Endothelial cell of hepatic sinusoid (primary cell): Measurements from ENCODE around the gene AKR7A3.
"Not testable (repeated sequence)": the region's sequence is repeated elsewhere in the genome, so short reads cannot be mapped to it uniquely, and the experiment has no call there.

Experiments
- in situ Hi-C: cut with HindIII; loops from 2 replicates; pipeline ENCODE4 v1.10.0; 2017; ENCODE audit warnings: low sequenced_read_pairs

The AKR7A3 gene

GRCh38 chr1:19321071-19321470 lies 32.5 kb upstream of the AKR7A3 start:
- in situ Hi-C loops: no loop called here

- in situ Hi-C loops: no loop called here
Observed at GRCh38 chr1:19319196-19319595, 30.6 kb upstream of the AKR7A3 start.

GRCh38 chr1:19317126-19317910 lies 28.7 kb upstream of the AKR7A3 start:
- in situ Hi-C loops: no loop called here

- in situ Hi-C loops: no loop called here
Observed at GRCh38 chr1:19315378-19316198, 27.0 kb upstream of the AKR7A3 start.

- in situ Hi-C loops: no loop called here
Observed at GRCh38 chr1:19313961-19314882, 25.7 kb upstream of the AKR7A3 start.

GRCh38 chr1:19313636-19313959 lies 25.0 kb upstream of the AKR7A3 start:
- in situ Hi-C loops: no loop called here

- in situ Hi-C loops: no loop called here
Observed at GRCh38 chr1:19312782-19313635, 24.4 kb upstream of the AKR7A3 start.

GRCh38 chr1:19311931-19312781 lies 23.6 kb upstream of the AKR7A3 start, which contains the start of the genes AKR7A2 and SLC66A1:
Gene AKR7A2 (minus strand): TSS chr1:19312144. CDS start chr1:19312124, 20 bp downstream.
Gene SLC66A1 (plus strand): TSS chr1:19312326. CDS start chr1:19317678, 5,352 bp downstream.
- in situ Hi-C loops: no loop called here

- in situ Hi-C loops: no loop called here
Observed at GRCh38 chr1:19311503-19311930, 22.9 kb upstream of the AKR7A3 start.

- in situ Hi-C loops: no loop called here
Observed at GRCh38 chr1:19310720-19311502, 22.3 kb upstream of the AKR7A3 start.

- in situ Hi-C loops: no loop called here
Observed at GRCh38 chr1:19310061-19310460, 21.5 kb upstream of the AKR7A3 start.

- in situ Hi-C loops: no loop called here
Observed at GRCh38 chr1:19309123-19309813, 20.7 kb upstream of the AKR7A3 start.

GRCh38 chr1:19308509-19308907 lies 19.9 kb upstream of the AKR7A3 start:
- in situ Hi-C loops: no loop called here

- in situ Hi-C loops: no loop called here
Observed at GRCh38 chr1:19307794-19308508, 19.4 kb upstream of the AKR7A3 start.

GRCh38 chr1:19306941-19307340 lies 18.4 kb upstream of the AKR7A3 start:
- in situ Hi-C loops: no loop called here

GRCh38 chr1:19305880-19306279 lies 17.3 kb upstream of the AKR7A3 start:
- in situ Hi-C loops: no loop called here

- in situ Hi-C loops: not testable (repeated sequence)
Observed at GRCh38 chr1:19304081-19304480, 15.5 kb upstream of the AKR7A3 start.
